IMR-90 (cell line): Measurements from ENCODE around the gene RNF4. TPM values are rescaled to one million over a fixed set of nuclear protein-coding genes. Genes with fewer than 3 reads are reported as not detected.

Experiments used
- ATAC-seq: fragments of 200-7000 bp; cut with Tn5 transposase; 2 replicates; pipeline ENCODE4 v1.9.1; 2020; ENCODE audit warnings: low read depth, mild to moderate bottlenecking, moderate library complexity
- BruUV-seq: library from RNA; stranded (reverse); fragments of 400-500 nt; replicated peaks from 2 replicates; lab custom pipeline; 2021; lab: Mats Ljungman, UMichigan
- CTCF ChIA-PET: fragments of 300-600 bp; formaldehyde crosslinking; extraction: SDS; loops from one replicate; lab custom pipeline; 2021; ENCODE audit warnings: antibody characterized with exemption; lab: Yijun Ruan, JAX
- POLR2A ChIA-PET: fragments of 300-600 bp; sonication (Branson Sonifier 250); formaldehyde crosslinking; loops from one replicate; lab custom pipeline; 2022; ENCODE audit warnings: antibody characterized with exemption; ENCODE audit not compliant: unreplicated experiment; lab: Charles Lee
- DNase-seq: peaks from one replicate; pipeline ENCODE4 v3.0.0; 2013
- H2AFZ ChIP-seq: replicated peaks from 2 replicates; pipeline ENCODE3; 2013; ENCODE audit warnings: low read length, mild to moderate bottlenecking; ENCODE audit not compliant: poor library complexity
- H2AK5ac ChIP-seq: 2 replicates; pipeline ENCODE4 v1.6.1; 2013; ENCODE audit warnings: low read depth, low read length, inconsistent platforms
- H2AK9ac ChIP-seq: replicated peaks from 2 replicates; pipeline ENCODE3; 2013; ENCODE audit warnings: mild to moderate bottlenecking, low read depth, low read length, moderate library complexity; ENCODE audit not compliant: poor library complexity
- H2BK120ac ChIP-seq: 2 replicates; pipeline ENCODE4 v1.6.1; 2013; ENCODE audit warnings: low read depth, low read length, inconsistent platforms
- H2BK15ac ChIP-seq: 3 replicates; pipeline ENCODE4 v1.6.1; 2013; ENCODE audit warnings: low read depth, low read length, inconsistent platforms
- H2BK20ac ChIP-seq: 2 replicates; pipeline ENCODE4 v1.6.1; 2013; ENCODE audit warnings: low read depth, mild to moderate bottlenecking, inconsistent platforms, low read length, moderate library complexity
- H2BK5ac ChIP-seq: 2 replicates; pipeline ENCODE4 v1.6.1; 2013; ENCODE audit warnings: mild to moderate bottlenecking, low read depth, low read length, inconsistent platforms; ENCODE audit not compliant: poor library complexity, severe bottlenecking
- H3K14ac ChIP-seq: replicated peaks from 2 replicates; pipeline ENCODE4 v1.6.1; 2013; ENCODE audit warnings: low read depth, low read length, inconsistent platforms
- H3K18ac ChIP-seq: 2 replicates; pipeline ENCODE4 v1.6.1; 2013; ENCODE audit warnings: low read depth, low read length, control low read depth
- H3K23ac ChIP-seq: 2 replicates; pipeline ENCODE4 v1.6.1; 2013; ENCODE audit warnings: low read depth, low read length, inconsistent platforms
- H3K27ac ChIP-seq: 2 replicates; pipeline ENCODE4 v1.5.1; 2013; ENCODE audit warnings: mild to moderate bottlenecking, control low read depth, low read length; ENCODE audit not compliant: insufficient read depth
- H3K27me3 ChIP-seq: 2 replicates; pipeline ENCODE4 v1.6.1; 2013; ENCODE audit warnings: low read length; ENCODE audit not compliant: control insufficient read depth, insufficient read depth
- H3K36me3 ChIP-seq: 2 replicates; pipeline ENCODE4 v1.6.1; 2013; ENCODE audit warnings: low read length, mixed read lengths; ENCODE audit not compliant: control insufficient read depth, insufficient read depth
- H3K4ac ChIP-seq: 2 replicates; pipeline ENCODE4 v1.6.1; 2013; ENCODE audit warnings: low read depth, low read length, inconsistent platforms
- H3K4me1 ChIP-seq: 2 replicates; pipeline ENCODE4 v1.6.1; 2013; ENCODE audit warnings: low read length, mixed read lengths; ENCODE audit not compliant: control insufficient read depth, insufficient read depth
- H3K4me2 ChIP-seq: 2 replicates; pipeline ENCODE4 v1.6.1; 2013; ENCODE audit warnings: low read depth, mild to moderate bottlenecking, control low read depth, low read length, moderate library complexity
- H3K4me3 ChIP-seq: 2 replicates; pipeline ENCODE4 v1.5.1; 2013; ENCODE audit warnings: low read depth, mild to moderate bottlenecking, control low read depth, low read length, moderate library complexity; ENCODE audit not compliant: insufficient read depth
- H3K56ac ChIP-seq: 2 replicates; pipeline ENCODE4 v1.6.1; 2013; ENCODE audit warnings: low read length, inconsistent platforms; ENCODE audit not compliant: insufficient read depth; ENCODE audit errors: extremely low read depth
- H3K79me1 ChIP-seq, 2 experiments: 2 replicates each; pipeline ENCODE4 v1.6.1; 2013; ENCODE audit warnings: low read length in 2 of 2, inconsistent platforms in 1 of 2, low read depth in 1 of 2
- H3K9ac ChIP-seq: 2 replicates; pipeline ENCODE4 v1.6.1; 2013; ENCODE audit warnings: low read depth, low read length, control low read depth
- H3K9me1 ChIP-seq: 2 replicates; pipeline ENCODE4 v1.6.1; 2013; ENCODE audit warnings: low read length, inconsistent platforms; ENCODE audit not compliant: insufficient read depth
- H3K9me3 ChIP-seq: 2 replicates; pipeline ENCODE4 v1.6.1; 2013; ENCODE audit warnings: low read length; ENCODE audit not compliant: control insufficient read depth, insufficient read depth
- H4K20me1 ChIP-seq: 2 replicates; pipeline ENCODE4 v1.6.1; 2013; ENCODE audit warnings: low read length, inconsistent platforms; ENCODE audit not compliant: insufficient read depth
- H4K5ac ChIP-seq: 2 replicates; pipeline ENCODE4 v1.6.1; 2013; ENCODE audit warnings: mild to moderate bottlenecking, low read depth, low read length, control low read depth
- H4K8ac ChIP-seq, 2 experiments: 2 replicates each; pipeline ENCODE4 v1.6.1; 2013; ENCODE audit warnings: low read depth in 2 of 2, low read length in 2 of 2, control low read depth in 1 of 2, inconsistent platforms in 1 of 2
- H4K91ac ChIP-seq: 2 replicates; pipeline ENCODE4 v1.6.1; 2013; ENCODE audit warnings: low read depth, low read length, inconsistent platforms; ENCODE audit not compliant: insufficient read depth
- BHLHE40 ChIP-seq: fragments of 150-350 bp; IDR thresholded peaks from 2 replicates; pipeline ENCODE4 v1.6.1; 2016; ENCODE audit warnings: mild to moderate bottlenecking, low read depth, low read length
- CHD1 ChIP-seq: IDR thresholded peaks from 2 replicates; pipeline ENCODE4 v1.6.1; 2012; ENCODE audit warnings: low read depth, low read length, improper control_type of control experiment
- FOS ChIP-seq: fragments of 150-350 bp; IDR thresholded peaks from 2 replicates; pipeline ENCODE4 v1.6.1; 2016; ENCODE audit warnings: low read depth, low read length
- MXI1 ChIP-seq: IDR thresholded peaks from 2 replicates; pipeline ENCODE4 v1.6.1; 2012; ENCODE audit warnings: low read depth, mild to moderate bottlenecking, low read length, moderate library complexity, borderline replicate concordance
- NFE2L2 ChIP-seq: fragments of 150-350 bp; IDR thresholded peaks from 2 replicates; pipeline ENCODE4 v1.6.1; 2016; ENCODE audit warnings: low read depth, mild to moderate bottlenecking, low read length
- RCOR1 ChIP-seq: IDR thresholded peaks from 2 replicates; pipeline ENCODE4 v1.6.1; 2012; ENCODE audit warnings: mild to moderate bottlenecking, low read length, improper control_type of control experiment; ENCODE audit not compliant: insufficient replicate concordance
- WGBS, 2 experiments: methylation state at CpG; one replicate each; pipeline versions ENCODE4 v1.1.5 to v1.1.7; 2013; ENCODE audit warnings: missing lambda C conversion rate in 2 of 2; ENCODE audit not compliant: insufficient read length in 1 of 2; ENCODE audit errors: extremely low coverage in 2 of 2; 5-methylcytosine and 5-hydroxymethylcytosine counted together
- dilution Hi-C: fragments of 300-500 bp; cut with HindIII; formaldehyde crosslinking; loops from one replicate; pipeline ENCODE4 v1.14.3; 2018; ENCODE audit warnings: low sequenced_read_pairs; ENCODE audit not compliant: unreplicated experiment
- in situ Hi-C: fragments of 300-500 bp; cut with MboI; formaldehyde crosslinking; loops from 3 replicates; pipeline ENCODE4 v1.14.3; 2019; ENCODE audit warnings: low sequenced_read_pairs, inconsistent platforms, mixed read lengths
- intact Hi-C: fragments of 100-400 bp; cut with micrococcal nuclease; formaldehyde crosslinking; loops from 2 replicates; pipeline ENCODE4 v1.10.0; 2022
- polyA plus RNA-seq, 3 experiments: library from polyadenylated mRNA; depleted of rRNA; stranded (reverse); fragments of >200 nt; gene quantifications; 2 replicates each; pipeline ENCODE4 v1.2.3, GENCODE V29; 2012; ENCODE audit warnings: low replicate concordance in 1 of 3
- total RNA-seq: library from RNA; depleted of rRNA; stranded (reverse); fragments of >200 nt; gene quantifications from 2 replicates; pipeline ENCODE4 v1.2.3, GENCODE V29; 2012
- TF ChIP-seq, protein P1 (sequence below): fragments of 150-350 bp; IDR thresholded peaks from 2 replicates; pipeline ENCODE4 v1.6.1; 2016; ENCODE audit warnings: low read depth, mild to moderate bottlenecking, low read length, moderate library complexity, borderline replicate concordance

The RNF4 gene
- total and polyA plus RNA-seq, 2 of the 4 experiments (the other 2 are of a cell fraction): 63.8 to 73.8 TPM

DNA sequence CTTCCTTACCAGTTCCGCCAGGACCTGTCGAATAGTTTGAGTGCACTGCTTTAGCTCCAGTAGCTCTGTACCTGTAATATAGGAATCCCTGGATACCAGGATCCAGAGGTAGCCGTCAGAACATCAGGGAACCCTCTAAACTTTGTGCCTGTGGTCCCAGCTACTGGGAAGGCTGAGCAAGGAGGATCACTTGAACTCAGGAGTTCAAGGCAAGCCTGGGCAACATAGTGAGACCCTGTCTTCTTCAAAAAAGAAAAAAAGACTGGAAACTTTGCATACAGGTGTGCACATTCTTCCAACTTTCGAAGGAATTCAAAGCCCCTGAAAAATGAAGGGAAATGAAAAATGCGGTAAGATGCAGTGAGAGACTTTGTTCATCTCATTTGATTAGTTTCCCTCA is 34.9 kb downstream of the RNF4 start:
- WGBS, 2 experiments: 100% methylated on average over 1 of the region's 5 CpGs; no CpG with 5 or more reads in 1 of the 2 experiments
- no peaks in the 10 kb centered on the region for H3K9me3 ChIP-seq
- no peak overlapping the region for H2BK5ac ChIP-seq
- H3K14ac ChIP-seq: no peak overlapping the region
- dilution Hi-C loops: no loop called here
- H4K5ac ChIP-seq: no peak overlapping the region
- no peak overlapping the region for H3K4me3 ChIP-seq
- ATAC-seq (no peak), DNase-seq (no peak)
- peaks cover 44% of the 10 kb centered on the region for H3K36me3 ChIP-seq
- H2AK9ac ChIP-seq: no peak overlapping the region
- H3K56ac ChIP-seq: no peak overlapping the region
- H2BK20ac ChIP-seq: no peak overlapping the region
- no TSS peak for BruUV-seq
- H4K8ac ChIP-seq: no peak overlapping the region
- no peak overlapping the region for H3K4ac ChIP-seq
- H3K23ac ChIP-seq: no peak overlapping the region
- no peak for TF ChIP-seq NFE2L2
- no peak for TF ChIP-seq RCOR1
- TF ChIP-seq, protein P1, sequence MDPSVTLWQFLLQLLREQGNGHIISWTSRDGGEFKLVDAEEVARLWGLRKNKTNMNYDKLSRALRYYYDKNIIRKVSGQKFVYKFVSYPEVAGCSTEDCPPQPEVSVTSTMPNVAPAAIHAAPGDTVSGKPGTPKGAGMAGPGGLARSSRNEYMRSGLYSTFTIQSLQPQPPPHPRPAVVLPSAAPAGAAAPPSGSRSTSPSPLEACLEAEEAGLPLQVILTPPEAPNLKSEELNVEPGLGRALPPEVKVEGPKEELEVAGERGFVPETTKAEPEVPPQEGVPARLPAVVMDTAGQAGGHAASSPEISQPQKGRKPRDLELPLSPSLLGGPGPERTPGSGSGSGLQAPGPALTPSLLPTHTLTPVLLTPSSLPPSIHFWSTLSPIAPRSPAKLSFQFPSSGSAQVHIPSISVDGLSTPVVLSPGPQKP: no peak
- TF ChIP-seq MXI1: no peak
- TF ChIP-seq BHLHE40: no peak
- TF ChIP-seq CHD1: no peak
- no peak for TF ChIP-seq FOS
- no peak overlapping the region for H3K18ac ChIP-seq
- intact Hi-C loops: no loop called here
- in situ Hi-C loops: no loop called here
- H4K20me1 ChIP-seq: peaks cover 48% of the 10 kb centered on the region
- no peaks in the 10 kb centered on the region for H3K4me1 ChIP-seq
- peaks cover 3% of the 10 kb centered on the region; the same call in 1 of the 2 replicates for H3K9me1 ChIP-seq
- H2AFZ ChIP-seq: no peak overlapping the region
- ChIA-PET POLR2A (no interaction called here), CTCF (no interaction called here)
- H2AK5ac ChIP-seq: no peak overlapping the region
- peaks cover 49 to 77% of the 10 kb centered on the region in 2 experiments for H3K79me1 ChIP-seq
- no peaks in the 10 kb centered on the region for H3K27me3 ChIP-seq
- H3K4me2 ChIP-seq: no peak overlapping the region
- no peak overlapping the region for H3K9ac ChIP-seq
- no peak overlapping the region for H2BK15ac ChIP-seq
- H4K91ac ChIP-seq: no peak overlapping the region
- no peak overlapping the region for H3K27ac ChIP-seq
- no peak overlapping the region for H2BK120ac ChIP-seq
